AG08396 (cell line): Measurements from ENCODE around the gene DTX3L.

ENCODE experiments used
- DNase-seq: peaks from one replicate; pipeline ENCODE4 v3.0.0; 2012; ENCODE audit warnings: low spot score, mixed read lengths

Gene DTX3L

DNA sequence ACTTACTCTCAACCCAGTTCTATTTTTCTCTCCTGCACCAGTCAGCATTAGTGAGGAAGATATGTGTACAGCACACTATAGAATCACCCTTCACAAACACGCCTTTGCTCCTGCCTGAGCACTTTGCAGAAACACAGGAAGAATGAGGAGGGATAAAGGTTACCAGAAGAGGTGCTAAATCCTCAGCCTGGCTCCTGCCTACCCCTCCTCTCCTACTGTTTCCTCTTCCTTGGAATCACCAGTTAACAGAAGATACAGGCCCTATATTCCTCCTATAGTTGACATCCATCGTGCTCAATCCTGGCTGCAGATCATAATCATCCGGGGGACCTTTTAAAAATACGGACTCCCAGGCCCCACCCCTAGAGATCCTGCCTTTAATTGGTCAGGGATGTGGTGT is 42.2 kb downstream of the DTX3L start:
- DNase-seq, result no peak

DNA sequence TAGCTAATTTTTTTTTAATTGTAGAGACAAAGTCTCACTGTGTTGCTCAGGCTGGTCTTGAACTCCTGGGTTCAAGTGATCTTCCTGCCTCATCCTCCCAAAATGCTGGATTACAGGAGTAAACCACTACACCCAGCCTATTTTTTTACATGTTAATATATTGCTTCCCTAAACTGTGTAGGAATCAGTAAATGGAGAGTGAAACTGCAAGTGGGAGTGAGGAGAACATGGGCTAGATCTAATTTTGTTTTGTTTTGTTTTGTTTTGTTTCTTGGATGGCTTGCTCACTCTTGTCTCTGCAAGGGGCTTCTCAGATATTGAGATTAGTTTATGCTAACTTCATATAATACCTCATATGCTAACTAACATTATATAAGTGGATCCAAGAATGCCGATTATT is 44.8 kb downstream of the DTX3L start:
- DNase-seq, result no peak

- DNase-seq, result peak; percentile 63
Measured at GRCh38 chr3:122609798-122610559, 45.8 kb downstream of the DTX3L start.

GRCh38 chr3:122612696-122613095 is 48.6 kb downstream of the DTX3L start:
- DNase-seq, result no peak

DNA sequence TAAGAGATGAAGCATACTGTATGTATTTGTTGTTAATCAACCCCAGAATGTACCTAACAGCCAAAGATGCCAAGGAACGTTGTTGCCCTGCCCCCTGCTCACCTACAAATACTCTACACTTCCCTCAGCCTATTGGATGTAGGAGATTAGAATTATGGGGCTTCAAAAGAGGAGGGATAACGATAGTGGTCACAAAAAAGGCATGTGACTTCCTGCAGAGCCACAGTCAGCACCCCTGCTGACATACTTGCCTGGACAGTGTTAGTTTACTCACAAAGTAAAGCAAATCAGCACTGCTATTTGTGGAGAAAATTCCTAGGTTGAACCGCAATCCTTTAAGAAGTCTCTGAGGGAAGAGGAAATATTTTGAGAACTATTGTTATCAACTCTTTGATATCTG is 51.2 kb downstream of the DTX3L start:
- peak; percentile 20 for DNase-seq

- no peak for DNase-seq
Measured at GRCh38 chr3:122618614-122619013, 54.5 kb downstream of the DTX3L start.

DNA sequence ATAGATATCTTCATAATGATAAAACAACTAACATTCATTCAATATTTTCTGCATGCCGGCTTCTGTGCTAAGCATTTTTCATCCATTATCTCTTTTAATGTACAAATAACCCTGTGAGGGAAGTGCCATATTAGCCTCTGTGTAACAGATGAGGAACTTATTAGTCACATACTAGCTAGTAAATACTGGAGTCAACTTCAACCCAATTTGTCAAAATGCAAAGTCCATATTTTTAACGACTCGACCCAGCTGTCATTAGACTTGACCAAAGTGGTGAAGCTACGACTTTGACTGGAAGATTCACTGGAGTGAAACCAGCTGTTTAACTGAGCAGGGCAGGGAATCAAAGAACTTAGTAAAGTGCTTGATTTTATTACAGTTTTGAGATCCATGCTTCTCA is 54.9 kb downstream of the DTX3L start:
- DNase-seq, result no peak

DNA sequence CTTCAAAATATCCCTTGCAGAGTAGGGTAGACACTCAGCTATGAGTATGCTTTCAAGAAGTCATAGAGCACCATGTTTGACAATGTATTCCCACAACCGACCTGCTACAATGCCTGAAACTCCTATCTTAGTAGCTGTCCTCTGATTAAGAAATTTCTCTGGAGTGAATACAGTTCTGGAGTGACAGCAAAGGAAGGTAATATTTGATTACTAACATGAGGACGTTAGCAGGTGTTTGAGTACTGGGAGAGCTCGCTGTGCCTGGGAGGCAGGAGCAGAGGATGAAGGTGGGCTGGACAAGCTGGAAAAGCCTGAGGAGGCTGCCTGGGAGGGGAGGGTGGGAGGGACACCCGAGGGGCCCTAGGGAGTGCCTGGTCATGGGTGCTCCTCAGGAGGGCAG is 56.3 kb downstream of the DTX3L start:
- DNase-seq, result no peak

DNA sequence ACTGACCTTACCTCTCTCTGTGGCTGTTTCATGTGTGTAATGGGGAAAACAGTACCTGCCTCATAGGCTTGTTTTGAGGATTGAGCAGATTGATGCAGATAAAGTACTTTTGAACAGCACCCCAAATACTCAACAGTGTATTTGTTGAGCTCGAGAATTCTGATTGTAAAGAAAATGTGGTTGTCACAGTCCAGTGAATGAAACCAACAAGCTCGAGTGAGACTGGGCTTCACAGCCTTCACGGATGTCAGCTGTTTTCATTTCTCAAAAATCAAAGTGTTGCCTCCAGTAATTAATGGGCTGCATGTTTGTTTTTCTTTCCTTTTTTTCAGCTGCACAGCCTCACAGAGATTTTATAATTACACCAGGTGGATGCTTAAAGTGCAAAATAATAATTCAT is 57.0 kb downstream of the DTX3L start:
- no peak for DNase-seq

GRCh38 chr3:122623031-122623829 is 59.1 kb downstream of the DTX3L start:
- DNase-seq, result no peak
